Measurements from ENCODE around the gene GOLGB1.
"Not testable (repeated sequence)": the region's sequence is repeated elsewhere in the genome, so short reads cannot be mapped to it uniquely, and the experiment has no call there.

The GOLGB1 gene

GRCh38 chr3:121692010-121692699 is 57.4 kb downstream of the GOLGB1 start:
- Histone ChIP-seq H3K4me3 (ENCODE audit: low read length in 2 of 2) (no peak overlapping the region), H3K36me3 (ENCODE audit: control insufficient read depth in 2 of 2, insufficient read depth in 2 of 2, low read length in 2 of 2) (peaks cover 44 to 51% of the 10 kb centered on the region in 2 donors), H3K4me1 (ENCODE audit: control insufficient read depth in 2 of 2, insufficient read depth in 2 of 2, low read length in 2 of 2) (no peaks in the 10 kb centered on the region), H3K9me3 (ENCODE audit: control insufficient read depth in 2 of 2, low read length in 2 of 2) (no peaks in the 10 kb centered on the region), H3K27ac (ENCODE audit: low read depth in 2 of 2, low read length in 2 of 2) (no peak overlapping the region), H3K9ac (ENCODE audit: low read depth in 1 of 2, low read length in 2 of 2) (no peak overlapping the region), H3K27me3 (ENCODE audit: control insufficient read depth in 2 of 2, insufficient read depth in 2 of 2, low read length in 2 of 2) (no peaks in the 10 kb centered on the region)

GRCh38 chr3:121690777-121691405 is 58.6 kb downstream of the GOLGB1 start:
- Histone ChIP-seq H3K27me3 (ENCODE audit: control insufficient read depth in 2 of 2, insufficient read depth in 2 of 2, low read length in 2 of 2) (no peaks in the 10 kb centered on the region), H3K4me1 (ENCODE audit: control insufficient read depth in 2 of 2, insufficient read depth in 2 of 2, low read length in 2 of 2) (no peaks in the 10 kb centered on the region), H3K9ac (ENCODE audit: low read depth in 1 of 2, low read length in 2 of 2) (no peak overlapping the region), H3K9me3 (ENCODE audit: control insufficient read depth in 2 of 2, low read length in 2 of 2) (no peaks in the 10 kb centered on the region), H3K4me3 (ENCODE audit: low read length in 2 of 2) (no peak overlapping the region), H3K36me3 (ENCODE audit: control insufficient read depth in 2 of 2, insufficient read depth in 2 of 2, low read length in 2 of 2) (peaks cover 49 to 51% of the 10 kb centered on the region in 2 donors), H3K27ac (ENCODE audit: low read depth in 2 of 2, low read length in 2 of 2) (no peak overlapping the region)

DNA sequence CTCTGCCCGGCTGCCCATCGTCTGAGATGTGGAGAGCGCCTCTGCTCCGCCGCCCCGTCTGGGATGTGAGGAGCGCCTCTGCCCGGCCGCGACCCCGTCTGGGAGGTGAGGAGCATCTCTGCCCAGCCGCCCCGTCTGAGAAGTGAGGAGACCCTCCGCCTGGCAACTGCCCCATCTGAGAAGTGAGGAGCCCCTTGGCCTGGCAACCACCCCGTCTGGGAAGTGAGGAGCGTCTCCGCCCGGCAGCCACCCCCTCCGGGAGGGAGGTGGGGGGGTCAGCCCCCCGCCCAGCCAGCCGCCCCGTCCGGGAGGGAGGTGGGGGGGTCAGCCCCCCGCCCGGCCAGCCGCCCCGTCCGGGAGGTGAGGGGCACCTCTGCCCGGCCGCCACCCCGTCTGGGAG is 60.8 kb downstream of the GOLGB1 start:
- not testable (repeated sequence) for H3K9ac ChIP-seq (ENCODE audit: low read depth in 1 of 2, low read length in 2 of 2); H3K27ac ChIP-seq (ENCODE audit: low read depth in 2 of 2, low read length in 2 of 2); H3K4me3 ChIP-seq (ENCODE audit: low read length in 2 of 2); H3K9me3 ChIP-seq (ENCODE audit: control insufficient read depth in 2 of 2, low read length in 2 of 2); H3K4me1 ChIP-seq (ENCODE audit: control insufficient read depth in 2 of 2, insufficient read depth in 2 of 2, low read length in 2 of 2); H3K27me3 ChIP-seq (ENCODE audit: control insufficient read depth in 2 of 2, insufficient read depth in 2 of 2, low read length in 2 of 2)
- peaks cover 40 to 42% of the 10 kb centered on the region in 2 donors for H3K36me3 ChIP-seq (ENCODE audit: control insufficient read depth in 2 of 2, insufficient read depth in 2 of 2, low read length in 2 of 2)

DNA sequence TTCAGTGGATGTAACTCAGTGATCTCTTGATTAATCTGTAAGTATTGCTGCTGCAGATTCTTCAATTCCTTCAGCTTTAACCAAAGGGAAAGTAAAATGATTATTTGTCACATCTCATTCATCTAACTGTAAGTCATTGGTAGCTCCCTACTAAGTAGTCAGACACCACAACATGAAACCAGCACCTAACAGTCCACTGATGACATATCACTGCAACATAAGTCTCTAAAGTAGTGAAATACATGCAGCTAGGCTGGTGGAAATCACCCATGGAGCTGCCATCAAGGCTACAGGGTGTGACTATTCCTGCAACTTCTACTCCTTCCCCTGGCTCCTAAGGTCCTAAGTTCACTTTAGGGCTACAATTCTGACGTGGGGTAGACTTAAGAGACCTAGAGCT is 67.7 kb downstream of the GOLGB1 start:
- H3K4me3 ChIP-seq (ENCODE audit: low read length in 2 of 2) = no peak overlapping the region

GRCh38 chr3:121677141-121677540 is 72.4 kb downstream of the GOLGB1 start:
- no peaks in the 10 kb centered on the region for H3K27me3 ChIP-seq (ENCODE audit: control insufficient read depth in 2 of 2, insufficient read depth in 2 of 2, low read length in 2 of 2)
- H3K4me3 ChIP-seq (ENCODE audit: low read length in 2 of 2) = no peak overlapping the region
- peaks cover 60 to 63% of the 10 kb centered on the region in 2 donors for H3K36me3 ChIP-seq (ENCODE audit: control insufficient read depth in 2 of 2, insufficient read depth in 2 of 2, low read length in 2 of 2)
- no peak overlapping the region for H3K9ac ChIP-seq (ENCODE audit: low read depth in 1 of 2, low read length in 2 of 2)
- no peak overlapping the region for H3K27ac ChIP-seq (ENCODE audit: low read depth in 2 of 2, low read length in 2 of 2)
- H3K9me3 ChIP-seq (ENCODE audit: control insufficient read depth in 2 of 2, low read length in 2 of 2) = no peaks in the 10 kb centered on the region
- no peaks in the 10 kb centered on the region for H3K4me1 ChIP-seq (ENCODE audit: control insufficient read depth in 2 of 2, insufficient read depth in 2 of 2, low read length in 2 of 2)

More for the DNA sequence above, 67.7 kb downstream of the GOLGB1 start:
- H3K27me3 ChIP-seq (ENCODE audit: control insufficient read depth in 2 of 2, insufficient read depth in 2 of 2, low read length in 2 of 2) = no peaks in the 10 kb centered on the region
- H3K9me3 ChIP-seq (ENCODE audit: control insufficient read depth in 2 of 2, low read length in 2 of 2) = no peaks in the 10 kb centered on the region
- H3K9ac ChIP-seq (ENCODE audit: low read depth in 1 of 2, low read length in 2 of 2) = no peak overlapping the region
- no peak overlapping the region for H3K27ac ChIP-seq (ENCODE audit: low read depth in 2 of 2, low read length in 2 of 2)
- H3K36me3 ChIP-seq (ENCODE audit: control insufficient read depth in 2 of 2, insufficient read depth in 2 of 2, low read length in 2 of 2) = peaks cover 45 to 55% of the 10 kb centered on the region in 2 donors
- H3K4me1 ChIP-seq (ENCODE audit: control insufficient read depth in 2 of 2, insufficient read depth in 2 of 2, low read length in 2 of 2) = no peaks in the 10 kb centered on the region

- Histone ChIP-seq H3K36me3 (ENCODE audit: control insufficient read depth in 2 of 2, insufficient read depth in 2 of 2, low read length in 2 of 2) (peaks cover 49 to 69% of the 10 kb centered on the region in 2 donors), H3K27me3 (ENCODE audit: control insufficient read depth in 2 of 2, insufficient read depth in 2 of 2, low read length in 2 of 2) (no peaks in the 10 kb centered on the region), H3K9ac (ENCODE audit: low read depth in 1 of 2, low read length in 2 of 2) (no peak overlapping the region), H3K27ac (ENCODE audit: low read depth in 2 of 2, low read length in 2 of 2) (no peak overlapping the region), H3K4me1 (ENCODE audit: control insufficient read depth in 2 of 2, insufficient read depth in 2 of 2, low read length in 2 of 2) (no peaks in the 10 kb centered on the region), H3K4me3 (ENCODE audit: low read length in 2 of 2) (no peak overlapping the region), H3K9me3 (ENCODE audit: control insufficient read depth in 2 of 2, low read length in 2 of 2) (no peaks in the 10 kb centered on the region)
These were observed 78.9 kb downstream of the GOLGB1 start for GRCh38 chr3:121670676-121671075.

GRCh38 chr3:121667333-121667732 is 82.2 kb downstream of the GOLGB1 start:
- Histone ChIP-seq H3K4me3 (ENCODE audit: low read length in 2 of 2) (no peak overlapping the region), H3K4me1 (ENCODE audit: control insufficient read depth in 2 of 2, insufficient read depth in 2 of 2, low read length in 2 of 2) (no peaks in the 10 kb centered on the region), H3K27me3 (ENCODE audit: control insufficient read depth in 2 of 2, insufficient read depth in 2 of 2, low read length in 2 of 2) (no peaks in the 10 kb centered on the region), H3K27ac (ENCODE audit: low read depth in 2 of 2, low read length in 2 of 2) (no peak overlapping the region), H3K36me3 (ENCODE audit: control insufficient read depth in 2 of 2, insufficient read depth in 2 of 2, low read length in 2 of 2) (peaks cover 67 to 81% of the 10 kb centered on the region in 2 donors), H3K9me3 (ENCODE audit: control insufficient read depth in 2 of 2, low read length in 2 of 2) (no peaks in the 10 kb centered on the region), H3K9ac (ENCODE audit: low read depth in 1 of 2, low read length in 2 of 2) (no peak overlapping the region)

DNA sequence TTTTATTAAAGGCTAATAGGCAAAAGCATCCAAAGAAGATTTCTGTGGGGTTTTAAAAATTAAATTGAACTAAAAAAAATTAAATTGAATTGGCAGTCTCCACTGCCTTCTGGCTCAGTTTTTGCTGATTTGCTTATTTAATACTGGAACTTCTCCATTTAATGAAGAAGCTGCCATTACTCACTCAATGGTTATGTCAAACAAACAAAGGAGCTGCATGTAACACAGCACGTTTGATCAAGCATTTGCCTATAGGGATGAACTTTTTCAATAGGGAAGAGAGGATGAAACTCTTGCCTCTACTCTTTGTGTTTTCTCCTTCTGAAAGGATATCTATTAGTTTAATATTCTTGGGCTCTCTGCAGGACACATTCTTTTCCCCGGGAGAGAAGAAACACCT is 84.1 kb downstream of the GOLGB1 start:
- Histone ChIP-seq H3K27me3 (ENCODE audit: control insufficient read depth in 2 of 2, insufficient read depth in 2 of 2, low read length in 2 of 2) (no peaks in the 10 kb centered on the region), H3K4me3 (ENCODE audit: low read length in 2 of 2) (no peak overlapping the region), H3K9me3 (ENCODE audit: control insufficient read depth in 2 of 2, low read length in 2 of 2) (no peaks in the 10 kb centered on the region), H3K36me3 (ENCODE audit: control insufficient read depth in 2 of 2, insufficient read depth in 2 of 2, low read length in 2 of 2) (peaks cover 60 to 66% of the 10 kb centered on the region in 2 donors), H3K27ac (ENCODE audit: low read depth in 2 of 2, low read length in 2 of 2) (no peak overlapping the region), H3K4me1 (ENCODE audit: control insufficient read depth in 2 of 2, insufficient read depth in 2 of 2, low read length in 2 of 2) (no peaks in the 10 kb centered on the region), H3K9ac (ENCODE audit: low read depth in 1 of 2, low read length in 2 of 2) (no peak overlapping the region)

GRCh38 chr3:121663171-121663847 is 86.2 kb downstream of the GOLGB1 start:
- peaks cover 0 to 8% of the 10 kb centered on the region in 2 donors for H3K4me1 ChIP-seq (ENCODE audit: control insufficient read depth in 2 of 2, insufficient read depth in 2 of 2, low read length in 2 of 2)
- peaks cover 50 to 52% of the 10 kb centered on the region in 2 donors for H3K36me3 ChIP-seq (ENCODE audit: control insufficient read depth in 2 of 2, insufficient read depth in 2 of 2, low read length in 2 of 2)
- H3K9me3 ChIP-seq (ENCODE audit: control insufficient read depth in 2 of 2, low read length in 2 of 2) = no peaks in the 10 kb centered on the region
- no peak overlapping the region for H3K4me3 ChIP-seq (ENCODE audit: low read length in 2 of 2)
- H3K27ac ChIP-seq (ENCODE audit: low read depth in 2 of 2, low read length in 2 of 2) = no peak overlapping the region
- H3K27me3 ChIP-seq (ENCODE audit: control insufficient read depth in 2 of 2, insufficient read depth in 2 of 2, low read length in 2 of 2) = no peaks in the 10 kb centered on the region
- H3K9ac ChIP-seq (ENCODE audit: low read depth in 1 of 2, low read length in 2 of 2) = no peak overlapping the region

DNA sequence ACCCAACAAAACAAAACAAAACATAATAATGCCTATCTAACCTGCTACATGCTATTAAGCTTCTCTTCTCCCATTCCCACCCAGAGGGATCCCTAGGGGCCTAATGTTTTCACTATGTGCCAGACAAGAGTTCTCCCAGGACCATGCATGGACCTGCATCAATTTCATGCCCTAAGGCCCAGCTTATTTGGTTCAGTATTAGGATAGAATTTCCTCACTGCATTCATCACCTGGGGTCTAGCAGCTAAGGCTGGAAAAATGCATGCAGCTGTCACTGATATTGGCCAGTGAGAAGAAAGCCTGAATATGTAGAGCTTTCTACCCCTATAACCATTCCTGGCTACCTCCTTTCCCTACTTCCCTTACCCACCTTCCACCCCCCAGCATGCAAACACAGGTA is 86.8 kb downstream of the GOLGB1 start:
- no peaks in the 10 kb centered on the region for H3K9me3 ChIP-seq (ENCODE audit: control insufficient read depth in 2 of 2, low read length in 2 of 2)
- no peaks in the 10 kb centered on the region for H3K27me3 ChIP-seq (ENCODE audit: control insufficient read depth in 2 of 2, insufficient read depth in 2 of 2, low read length in 2 of 2)
- peaks cover 46 to 52% of the 10 kb centered on the region in 2 donors for H3K36me3 ChIP-seq (ENCODE audit: control insufficient read depth in 2 of 2, insufficient read depth in 2 of 2, low read length in 2 of 2)
- H3K4me1 ChIP-seq (ENCODE audit: control insufficient read depth in 2 of 2, insufficient read depth in 2 of 2, low read length in 2 of 2) = peaks cover 0 to 8% of the 10 kb centered on the region in 2 donors
- no peak overlapping the region for H3K27ac ChIP-seq (ENCODE audit: low read depth in 2 of 2, low read length in 2 of 2)
- H3K9ac ChIP-seq (ENCODE audit: low read depth in 1 of 2, low read length in 2 of 2) = no peak overlapping the region
- no peak overlapping the region for H3K4me3 ChIP-seq (ENCODE audit: low read length in 2 of 2)

All from mucosa of rectum (tissue), 2 donors.